Dedifferentiated amniotic fluid mesenchymal stem cell (primary cell): ENCODE results near the gene CFAP299.
A peak's percentile ranks its signal among the peaks of the same experiment; 100 is the strongest.

Experiments
- DNase-seq: peaks from one replicate; pipeline ENCODE4 v3.0.0-alpha.2; 2016; ENCODE audit errors: extremely low spot score

Gene CFAP299

DNA sequence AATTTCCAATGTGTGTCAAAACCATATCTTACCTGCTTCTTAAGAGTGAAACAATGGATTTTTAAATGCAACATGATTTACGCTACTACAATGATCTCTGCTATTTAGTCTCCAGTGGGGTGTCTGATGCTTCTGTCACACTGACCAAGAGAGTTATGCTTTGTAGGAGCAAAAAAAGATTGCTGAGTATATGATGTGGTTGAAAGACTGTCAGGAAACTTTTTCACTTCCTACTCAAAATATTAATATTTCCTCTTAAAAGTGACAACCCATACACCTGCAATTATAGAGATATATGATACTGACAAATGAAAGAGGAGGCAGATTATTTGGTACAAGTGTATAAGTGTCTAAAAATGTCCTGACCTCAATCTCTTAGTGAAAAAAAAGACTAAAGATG, 589.8 kb downstream of the CFAP299 start:
- DNase-seq = no peak

DNA sequence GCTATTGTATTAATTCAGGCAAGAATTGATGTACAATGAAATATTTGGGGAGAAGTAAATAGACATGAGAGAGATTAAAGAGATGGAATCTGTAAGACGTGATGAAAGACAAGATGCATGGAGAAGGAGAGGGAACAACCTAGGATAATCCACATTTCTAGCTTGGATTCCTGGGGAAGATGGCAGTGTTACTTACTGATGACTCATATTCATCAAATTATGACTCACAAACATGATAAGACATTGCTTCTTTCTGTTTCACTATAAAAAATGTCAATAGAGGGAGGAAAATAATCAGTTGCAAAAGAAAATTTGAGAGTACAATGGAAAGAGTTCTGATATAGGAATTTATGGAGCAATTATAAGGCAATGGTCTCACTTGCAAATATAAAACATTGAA, 590.9 kb downstream of the CFAP299 start:
- no peak for DNase-seq

GRCh38 chr4:80926891-80927290, 591.4 kb downstream of the CFAP299 start:
- peak; percentile 28 for DNase-seq

DNA sequence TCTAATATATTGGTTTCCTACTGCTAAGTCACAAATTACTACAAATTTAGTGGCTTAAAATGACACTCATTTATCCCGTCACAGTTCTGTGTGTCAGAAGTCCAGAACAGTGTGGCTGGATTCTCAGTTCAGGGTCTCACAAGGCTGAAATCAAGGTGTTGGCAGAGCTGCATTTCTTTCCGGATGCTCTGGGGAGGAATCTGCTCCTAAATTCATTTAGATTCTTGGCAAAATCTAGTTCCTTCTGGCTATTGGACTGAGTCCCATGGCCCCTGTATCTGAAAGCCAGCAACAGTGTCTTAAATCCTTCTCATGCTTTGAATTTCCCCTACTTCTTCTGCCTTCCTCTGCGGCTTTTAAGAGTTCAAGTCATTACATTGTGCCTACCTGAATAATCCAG, 591.9 kb downstream of the CFAP299 start:
- DNase-seq = no peak

- peak; percentile 39 for DNase-seq
These were observed 596.1 kb downstream of the CFAP299 start for GRCh38 chr4:80931631-80932081.

DNA sequence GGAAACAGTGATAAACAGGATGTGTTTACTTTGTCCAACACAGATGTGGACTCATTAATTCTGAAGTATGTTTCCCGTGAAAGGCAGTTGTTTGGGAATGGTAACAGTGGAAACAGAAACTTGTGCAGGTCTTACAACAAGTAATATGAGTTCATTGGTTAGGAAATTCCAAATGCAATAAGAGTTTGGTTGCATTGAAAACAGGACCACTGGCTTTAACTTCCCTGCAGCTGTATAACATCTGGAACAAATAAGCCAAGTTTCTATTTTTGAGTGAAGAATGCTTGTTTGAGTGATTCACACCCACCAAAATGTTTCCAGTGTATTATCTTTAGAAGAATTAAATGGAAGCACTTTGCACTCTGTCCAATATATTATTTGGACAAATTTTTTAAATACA, 612.6 kb downstream of the CFAP299 start:
- peak; percentile 62 for DNase-seq

DNA sequence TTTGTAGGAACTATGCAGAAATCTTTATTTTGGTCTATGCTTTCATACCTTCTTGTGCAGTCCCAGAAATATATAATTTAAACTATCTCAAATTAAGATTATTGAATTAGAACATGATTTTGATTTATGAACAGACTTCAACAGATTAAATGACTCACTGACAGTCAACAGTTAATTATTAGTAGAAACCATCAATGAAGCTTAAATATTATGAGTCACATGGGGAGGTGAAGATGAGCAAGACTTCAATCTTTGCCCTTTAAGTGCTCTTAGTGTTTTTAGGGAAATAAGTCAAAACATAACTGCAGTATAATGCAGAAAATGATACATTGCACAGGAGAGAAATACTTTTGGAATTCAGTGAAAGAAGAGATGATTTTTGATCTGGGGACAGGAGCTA, 613.5 kb downstream of the CFAP299 start:
- DNase-seq = no peak

DNA sequence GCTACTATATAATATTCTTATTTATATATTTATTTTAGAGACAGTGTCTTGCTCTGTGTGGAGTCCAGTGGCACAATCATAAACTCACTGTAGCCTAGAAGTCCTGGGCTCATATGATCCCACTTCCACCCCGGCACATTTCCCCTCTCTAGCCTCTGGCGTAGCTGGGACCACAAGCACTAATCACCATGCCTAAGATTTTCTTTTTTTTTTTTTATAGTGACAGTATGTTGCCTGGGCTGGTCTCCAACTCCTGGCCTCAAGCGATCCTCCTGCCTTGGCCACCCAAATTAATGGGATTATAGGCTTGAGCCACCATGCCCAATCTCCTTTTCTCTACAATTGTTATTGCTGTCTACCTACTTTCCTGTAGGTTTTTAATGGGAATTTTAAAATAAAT, 620.9 kb downstream of the CFAP299 start:
- no peak for DNase-seq

DNA sequence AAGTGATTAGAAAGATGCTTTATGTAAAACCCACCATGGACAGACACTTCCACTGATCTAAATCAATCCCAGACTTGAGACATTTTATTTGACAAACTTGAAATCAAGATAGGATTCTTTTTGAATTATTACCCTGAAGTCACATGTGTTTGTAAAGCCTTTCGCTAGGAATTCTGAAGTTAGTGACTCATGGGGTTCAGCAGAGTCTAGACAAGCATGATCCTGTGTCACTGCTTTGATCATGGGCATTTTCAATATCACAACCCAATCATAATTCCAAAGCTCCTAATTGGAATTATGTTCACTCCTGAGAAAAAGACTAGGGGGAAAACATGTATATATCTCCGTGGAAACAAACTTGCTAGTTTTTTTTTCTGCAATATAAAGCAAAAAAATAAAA, 627.5 kb downstream of the CFAP299 start:
- DNase-seq = no peak

DNA sequence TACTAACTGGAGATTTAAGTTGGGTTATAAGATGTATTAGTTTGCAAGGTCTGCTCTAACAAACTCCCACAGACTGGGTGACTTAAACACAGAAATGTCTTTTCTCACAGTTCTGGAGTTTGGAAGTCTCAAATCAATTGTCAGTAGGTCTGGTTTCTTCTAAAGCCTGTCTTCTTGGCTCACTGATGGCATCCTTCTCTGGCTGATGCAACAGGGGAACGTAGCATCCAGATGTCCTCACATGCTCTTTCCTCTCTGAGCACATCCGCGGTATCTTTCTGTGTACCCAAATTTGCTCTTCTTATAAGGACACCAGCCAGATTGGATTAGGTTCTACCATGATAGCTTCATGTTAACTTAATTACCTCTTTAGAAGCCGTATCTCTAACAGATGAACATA, 631.8 kb downstream of the CFAP299 start:
- no peak for DNase-seq

- no peak for DNase-seq
These were observed 644.7 kb downstream of the CFAP299 start for GRCh38 chr4:80980239-80980638.

DNA sequence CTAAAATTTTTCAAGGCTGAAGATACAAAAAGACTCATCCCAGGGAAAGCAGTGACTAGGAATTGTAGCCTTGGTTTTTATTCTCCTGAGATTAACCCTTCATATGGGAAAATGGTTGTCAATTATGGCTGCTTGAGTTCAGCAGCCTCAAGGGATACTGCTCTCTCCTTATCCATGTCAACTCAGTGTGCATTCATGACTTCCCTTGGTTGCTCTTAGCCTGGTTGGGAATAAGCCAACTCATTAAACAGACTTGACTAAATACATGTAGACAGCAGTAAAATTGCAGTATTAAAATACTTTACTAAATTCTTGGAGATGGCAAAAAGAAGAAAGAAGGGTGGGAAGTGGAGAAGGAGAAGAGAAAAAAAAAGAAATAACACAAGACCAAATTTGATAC, 650.5 kb downstream of the CFAP299 start:
- DNase-seq = no peak

DNA sequence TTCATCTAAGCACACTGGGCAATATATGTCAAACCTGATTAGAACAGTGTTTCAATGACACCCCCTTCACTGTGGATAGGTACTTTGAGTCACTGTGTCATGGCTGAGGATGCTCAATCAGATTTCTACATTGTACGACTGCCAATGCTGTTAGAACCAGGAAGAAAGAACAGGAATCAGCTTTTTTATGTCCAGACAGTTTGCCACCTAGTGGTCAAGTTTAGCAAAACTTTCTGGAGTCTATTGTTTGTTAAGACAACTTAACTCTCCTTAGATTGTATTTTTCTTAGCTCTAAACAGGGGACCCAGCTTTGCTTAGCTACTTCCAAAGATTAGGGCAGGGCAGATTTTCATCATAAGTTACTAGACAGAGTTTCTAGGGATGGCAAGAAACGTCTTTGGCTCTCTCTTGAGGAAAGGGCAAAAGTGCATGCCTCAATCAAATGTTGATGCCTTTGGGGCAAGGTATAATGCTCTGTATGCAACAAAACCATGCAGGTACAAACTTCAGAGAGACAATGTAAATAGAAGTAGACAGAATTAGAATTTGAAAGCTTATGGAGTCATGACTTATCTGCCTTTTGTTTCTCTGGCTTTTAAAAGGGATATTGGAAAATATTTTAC, 654.5 kb downstream of the CFAP299 start:
- DNase-seq = peak; percentile 75

GRCh38 chr4:80990851-80991250, 655.3 kb downstream of the CFAP299 start:
- no peak for DNase-seq

DNA sequence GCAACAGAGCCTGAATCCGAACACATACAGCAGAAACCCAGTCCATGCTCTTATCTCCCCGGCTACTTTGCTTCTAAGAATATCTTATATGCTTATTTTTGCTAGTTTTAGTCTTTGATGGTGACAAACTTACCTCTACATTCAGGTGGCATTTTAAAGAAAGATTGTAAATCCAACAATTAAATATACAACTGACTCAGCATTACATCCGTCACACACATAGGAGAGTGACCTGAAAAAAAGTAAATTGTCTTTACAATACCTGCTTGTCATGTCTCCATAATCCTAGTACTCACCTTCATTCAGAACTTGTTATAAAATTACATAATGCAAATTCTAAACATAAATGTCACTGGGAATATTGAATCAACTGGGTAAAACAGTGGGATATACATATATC, 664.4 kb downstream of the CFAP299 start:
- no peak for DNase-seq

- DNase-seq = no peak
These were observed 668.1 kb downstream of the CFAP299 start for GRCh38 chr4:81003597-81004111.

DNA sequence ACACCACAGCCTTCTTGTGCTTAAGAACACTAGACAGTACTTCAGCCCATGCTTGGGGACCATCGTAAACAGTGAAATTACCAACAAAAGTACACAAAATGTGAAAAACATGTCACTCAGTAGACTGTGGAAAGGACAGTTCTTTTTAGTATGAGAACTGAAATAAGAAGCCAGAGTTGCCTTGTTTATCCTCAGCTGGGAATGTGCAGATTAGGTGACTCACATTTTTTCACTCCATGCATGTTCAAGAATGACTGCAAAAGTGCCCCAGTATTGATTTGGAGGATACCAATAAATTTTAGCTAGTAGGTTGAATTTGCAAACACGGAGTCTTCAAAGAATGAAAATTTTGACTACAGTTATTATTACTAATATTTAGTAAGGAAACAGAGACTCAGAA, 671.9 kb downstream of the CFAP299 start:
- DNase-seq = no peak
